ENCODE data around the gene COBLL1.

COBLL1 gene

GRCh38 chr2:164840930-164841718 is 499 bp downstream of the COBLL1 start:
- Histone ChIP-seq H3K27ac (peak overlapping the region; percentile 94), H3K9me3 (ENCODE audit: severe bottlenecking) (no peaks in the 10 kb centered on the region), H3K36me3 (peaks cover 4% of the 10 kb centered on the region; the same call in 1 of the 2 replicates), H3K27me3 (ENCODE audit: insufficient read depth, low read depth, severe bottlenecking) (no peaks in the 10 kb centered on the region), H3K4me3 (ENCODE audit: low read depth, low read length) (peak overlapping the region; percentile 98)
- TF ChIP-seq, protein P1, sequence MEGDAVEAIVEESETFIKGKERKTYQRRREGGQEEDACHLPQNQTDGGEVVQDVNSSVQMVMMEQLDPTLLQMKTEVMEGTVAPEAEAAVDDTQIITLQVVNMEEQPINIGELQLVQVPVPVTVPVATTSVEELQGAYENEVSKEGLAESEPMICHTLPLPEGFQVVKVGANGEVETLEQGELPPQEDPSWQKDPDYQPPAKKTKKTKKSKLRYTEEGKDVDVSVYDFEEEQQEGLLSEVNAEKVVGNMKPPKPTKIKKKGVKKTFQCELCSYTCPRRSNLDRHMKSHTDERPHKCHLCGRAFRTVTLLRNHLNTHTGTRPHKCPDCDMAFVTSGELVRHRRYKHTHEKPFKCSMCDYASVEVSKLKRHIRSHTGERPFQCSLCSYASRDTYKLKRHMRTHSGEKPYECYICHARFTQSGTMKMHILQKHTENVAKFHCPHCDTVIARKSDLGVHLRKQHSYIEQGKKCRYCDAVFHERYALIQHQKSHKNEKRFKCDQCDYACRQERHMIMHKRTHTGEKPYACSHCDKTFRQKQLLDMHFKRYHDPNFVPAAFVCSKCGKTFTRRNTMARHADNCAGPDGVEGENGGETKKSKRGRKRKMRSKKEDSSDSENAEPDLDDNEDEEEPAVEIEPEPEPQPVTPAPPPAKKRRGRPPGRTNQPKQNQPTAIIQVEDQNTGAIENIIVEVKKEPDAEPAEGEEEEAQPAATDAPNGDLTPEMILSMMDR (IDR thresholded peaks at IDR 0.05; ENCODE audit: low read depth, low read length), result peak; percentile 18; the same call in 1 of the 2 replicates
- peak; percentile 84 for DNase-seq

- peak overlapping the region; percentile 94 for H3K27ac ChIP-seq
- H3K9me3 ChIP-seq (ENCODE audit: severe bottlenecking), result no peaks in the 10 kb centered on the region
- DNase-seq, result peak; percentile 67
- H3K4me3 ChIP-seq (ENCODE audit: low read depth, low read length), result peak overlapping the region; percentile 98
- peaks cover 4% of the 10 kb centered on the region; the same call in 1 of the 2 replicates for H3K36me3 ChIP-seq
- H3K27me3 ChIP-seq (ENCODE audit: insufficient read depth, low read depth, severe bottlenecking), result no peaks in the 10 kb centered on the region
- TF ChIP-seq, protein P1 (IDR thresholded peaks at IDR 0.05; ENCODE audit: low read depth, low read length), result no peak
Observed at GRCh38 chr2:164840458-164840929, 1.1 kb downstream of the COBLL1 start.

DNA sequence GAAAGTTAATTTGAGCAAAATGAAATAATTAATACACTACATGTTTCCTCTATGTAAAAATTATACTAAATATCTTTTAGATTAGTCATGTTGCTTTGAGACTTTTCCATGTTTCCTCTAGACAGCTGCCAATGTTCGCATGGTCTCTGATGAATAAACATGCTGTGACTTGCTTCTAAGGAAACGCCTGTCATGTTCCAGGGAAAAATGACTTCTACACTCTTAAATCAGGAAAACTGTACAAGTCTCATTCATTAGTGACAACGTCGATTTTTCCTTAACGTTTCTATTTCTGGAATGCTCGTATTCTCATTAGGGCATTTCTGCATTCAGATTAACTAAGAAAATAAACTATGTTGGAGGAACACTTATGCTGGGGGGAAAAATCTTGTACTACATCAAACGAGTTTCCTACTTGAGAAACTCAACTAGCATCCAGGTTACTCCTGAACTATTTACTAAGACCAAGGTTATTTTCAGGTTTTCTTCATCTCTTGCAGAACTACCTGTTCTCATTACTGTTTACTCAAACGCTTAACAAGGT is 1.6 kb downstream of the COBLL1 start:
- no peak for DNase-seq
- TF ChIP-seq, protein P1 (IDR thresholded peaks at IDR 0.05; ENCODE audit: low read depth, low read length), result no peak
- Histone ChIP-seq H3K4me3 (ENCODE audit: low read depth, low read length) (peak overlapping the region; percentile 98), H3K27me3 (ENCODE audit: insufficient read depth, low read depth, severe bottlenecking) (no peaks in the 10 kb centered on the region), H3K27ac (no peak overlapping the region), H3K9me3 (ENCODE audit: severe bottlenecking) (no peaks in the 10 kb centered on the region), H3K36me3 (peaks cover 4% of the 10 kb centered on the region; the same call in 1 of the 2 replicates)

- TF ChIP-seq, protein P1 (IDR thresholded peaks at IDR 0.05; ENCODE audit: low read depth, low read length), result no peak
- no peak overlapping the region for H3K27ac ChIP-seq
- H3K4me3 ChIP-seq (ENCODE audit: low read depth, low read length), result no peak overlapping the region
- H3K27me3 ChIP-seq (ENCODE audit: insufficient read depth, low read depth, severe bottlenecking), result no peaks in the 10 kb centered on the region
- no peak for DNase-seq
- peaks cover 4% of the 10 kb centered on the region; the same call in 1 of the 2 replicates for H3K36me3 ChIP-seq
- no peaks in the 10 kb centered on the region for H3K9me3 ChIP-seq (ENCODE audit: severe bottlenecking)
Observed at GRCh38 chr2:164837807-164838206, 3.8 kb downstream of the COBLL1 start.

- no peak for DNase-seq
- Histone ChIP-seq H3K27me3 (ENCODE audit: insufficient read depth, low read depth, severe bottlenecking) (no peaks in the 10 kb centered on the region), H3K36me3 (peaks cover 3% of the 10 kb centered on the region; the same call in 1 of the 2 replicates), H3K9me3 (ENCODE audit: severe bottlenecking) (no peaks in the 10 kb centered on the region), H3K4me3 (ENCODE audit: low read depth, low read length) (no peak overlapping the region), H3K27ac (no peak overlapping the region)
- TF ChIP-seq, protein P1 (IDR thresholded peaks at IDR 0.05; ENCODE audit: low read depth, low read length), result no peak
Observed at GRCh38 chr2:164836907-164837306, 4.7 kb downstream of the COBLL1 start.
